NCI-H2081 (cell line): ENCODE data around the gene UBE2L3.
"Not testable (repeated sequence)": the region's sequence is repeated elsewhere in the genome, so short reads cannot be mapped to it uniquely, and the experiment has no call there.

Experiments
- DNase-seq, 2 experiments: peaks; one replicate each; lab custom pipeline; 2025; lab: John Stamatoyannopoulos, UW

Gene UBE2L3

DNA sequence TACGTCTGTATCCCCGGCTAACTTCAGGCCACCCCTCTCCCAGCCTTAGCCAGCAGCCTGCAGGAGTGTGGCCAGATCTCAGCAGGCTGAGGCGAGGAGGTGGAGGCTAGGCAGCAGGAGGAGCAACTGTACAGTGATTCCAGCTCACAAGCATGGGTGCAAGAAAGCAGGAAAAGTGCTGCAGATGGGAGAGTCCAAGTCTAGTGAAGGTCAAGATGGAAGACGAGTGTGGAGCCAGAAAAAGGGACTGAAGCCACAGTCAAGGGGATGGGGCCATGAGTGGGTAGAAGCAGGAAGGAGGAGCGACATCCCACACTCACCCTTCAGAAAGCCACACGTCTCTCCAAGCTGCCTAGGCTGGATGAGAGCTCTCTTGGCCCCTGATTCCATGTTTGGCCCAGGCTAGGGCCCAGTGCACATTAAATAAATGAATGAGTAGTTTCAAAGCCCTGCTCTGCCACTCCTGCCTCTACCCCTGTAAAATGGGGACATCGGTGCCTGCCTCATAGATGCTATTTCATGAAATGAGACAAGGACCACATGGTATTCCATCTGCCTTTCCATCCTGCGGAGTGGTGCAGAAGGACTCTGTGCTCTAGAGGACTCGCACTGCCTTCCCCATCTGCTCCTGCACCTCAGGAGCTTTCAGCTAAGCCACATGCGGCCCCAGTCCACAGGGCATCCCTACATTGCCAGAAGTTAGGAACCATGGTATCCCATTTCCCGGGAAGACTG, 59.4 kb downstream of the UBE2L3 start:
- DNase-seq, result no peak

DNA sequence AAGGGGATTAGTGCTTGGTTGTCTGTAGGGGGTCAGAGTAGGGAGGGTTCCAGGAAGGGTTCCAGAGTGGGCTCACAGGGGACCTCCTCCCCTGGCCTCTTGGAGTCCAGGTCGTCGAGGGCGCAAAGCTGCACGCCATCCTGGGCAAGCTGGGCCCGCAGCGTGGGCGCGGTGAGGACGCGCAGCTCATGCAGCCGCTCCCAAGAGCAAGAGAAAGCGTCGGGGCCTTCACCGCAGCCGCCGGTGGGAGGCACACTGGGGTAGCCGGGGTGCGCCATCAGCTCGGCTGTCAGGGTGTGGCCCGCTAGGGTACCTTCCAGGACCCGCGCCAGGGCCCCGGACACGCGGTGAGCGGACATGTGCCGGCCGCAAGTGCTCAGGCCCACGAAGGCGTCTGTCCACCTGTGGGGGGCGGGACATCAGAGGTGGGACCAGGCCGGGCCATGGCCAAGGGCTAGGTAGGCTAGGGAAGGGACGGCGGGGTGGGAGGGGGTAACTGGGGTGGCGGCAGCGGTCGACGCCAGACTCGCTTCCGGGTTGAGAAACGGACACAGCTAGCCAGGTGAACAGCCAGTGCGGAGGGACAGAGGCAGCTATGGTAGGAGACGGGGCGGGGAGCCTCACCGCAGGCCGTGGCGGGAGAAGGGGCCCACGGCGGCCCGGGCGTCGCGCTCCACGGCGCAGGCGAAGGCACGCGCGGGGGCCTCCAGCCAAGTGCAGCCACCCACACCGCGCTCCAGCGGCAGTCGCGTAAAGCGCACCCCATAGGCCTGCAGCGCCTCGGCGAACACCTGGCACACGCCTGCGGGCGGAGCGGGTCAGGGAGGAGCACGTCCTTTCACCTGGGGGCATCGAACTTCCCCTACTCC, 61.1 kb downstream of the UBE2L3 start:
- no peak for DNase-seq

GRCh38 chr22:21629255-21630149, 62.0 kb downstream of the UBE2L3 start, which contains the start of gene YDJC:
Gene YDJC, minus strand, starts transcription at chr22:21630022. Its CDS starts 8 bp downstream, at chr22:21630014.
- DNase-seq, result peak; percentile 87 to 93

GRCh38 chr22:21631025-21631424, 63.5 kb downstream of the UBE2L3 start:
- DNase-seq, result no peak

DNA sequence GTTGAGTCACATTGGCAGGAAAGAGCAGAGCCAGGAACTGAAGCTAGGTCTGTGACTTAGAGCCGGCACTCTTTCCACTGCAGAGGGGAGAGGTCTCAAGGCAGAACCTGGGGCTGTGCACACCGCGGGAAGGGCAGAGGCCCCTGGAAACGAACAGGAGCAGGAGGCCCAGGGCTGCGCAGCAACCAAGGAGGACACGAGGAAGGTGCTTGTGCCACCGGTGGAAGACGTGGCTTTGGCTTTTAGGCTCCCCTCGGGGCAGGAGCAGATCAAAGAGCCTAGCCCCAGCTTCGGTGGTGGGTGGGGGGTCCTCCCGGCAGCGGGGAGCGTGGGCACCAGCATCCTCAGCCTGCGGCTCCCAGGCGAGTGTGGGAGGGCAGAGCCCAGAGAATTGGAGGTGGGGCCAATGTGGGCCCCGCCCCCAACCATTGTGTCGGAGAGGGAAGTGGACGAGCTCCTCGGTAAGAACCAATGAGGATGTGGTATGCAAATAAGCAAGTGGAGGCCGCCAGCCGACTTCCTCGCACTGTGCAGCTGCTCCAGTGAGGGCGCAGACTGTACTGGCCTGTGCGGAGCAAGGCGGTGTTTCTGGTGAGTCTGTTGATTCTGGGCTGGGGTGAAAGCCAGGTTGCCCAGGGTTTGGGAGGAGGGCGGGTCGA, 64.9 kb downstream of the UBE2L3 start, which contains the start of gene CCDC116:
Gene CCDC116 (plus strand): TSS at position 524 of the 659 bp plus-strand sequence. CDS start 422 bp downstream, outside the sequence.
- DNase-seq, result no peak

GRCh38 chr22:21632931-21633330, 65.4 kb downstream of the UBE2L3 start:
- no peak for DNase-seq

DNA sequence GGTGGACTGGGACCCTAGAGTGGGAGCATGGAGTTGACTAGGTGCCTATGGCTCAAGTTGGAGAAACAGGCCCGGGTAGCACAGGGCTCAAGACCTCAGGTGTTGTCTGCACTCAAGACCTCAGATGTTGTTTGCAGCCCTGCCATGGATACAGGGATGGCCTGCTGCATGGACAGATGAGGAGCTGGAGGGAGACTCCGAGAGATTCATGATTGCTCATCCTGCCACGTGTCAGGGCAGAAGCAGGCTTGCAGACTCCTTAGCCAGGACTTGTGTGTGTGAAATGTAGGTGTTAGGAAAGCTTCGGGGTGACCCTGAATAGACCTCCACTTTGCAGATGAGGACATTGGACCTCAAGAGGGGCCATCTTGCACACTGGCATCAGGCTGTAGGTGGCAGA, 66.0 kb downstream of the UBE2L3 start:
- no peak for DNase-seq

GRCh38 chr22:21634081-21634480, 66.6 kb downstream of the UBE2L3 start:
- no peak for DNase-seq

- DNase-seq, result no peak
These were observed 67.3 kb downstream of the UBE2L3 start for GRCh38 chr22:21634844-21635243.

- DNase-seq, result no peak
These were observed 68.4 kb downstream of the UBE2L3 start for GRCh38 chr22:21635771-21636510.

DNA sequence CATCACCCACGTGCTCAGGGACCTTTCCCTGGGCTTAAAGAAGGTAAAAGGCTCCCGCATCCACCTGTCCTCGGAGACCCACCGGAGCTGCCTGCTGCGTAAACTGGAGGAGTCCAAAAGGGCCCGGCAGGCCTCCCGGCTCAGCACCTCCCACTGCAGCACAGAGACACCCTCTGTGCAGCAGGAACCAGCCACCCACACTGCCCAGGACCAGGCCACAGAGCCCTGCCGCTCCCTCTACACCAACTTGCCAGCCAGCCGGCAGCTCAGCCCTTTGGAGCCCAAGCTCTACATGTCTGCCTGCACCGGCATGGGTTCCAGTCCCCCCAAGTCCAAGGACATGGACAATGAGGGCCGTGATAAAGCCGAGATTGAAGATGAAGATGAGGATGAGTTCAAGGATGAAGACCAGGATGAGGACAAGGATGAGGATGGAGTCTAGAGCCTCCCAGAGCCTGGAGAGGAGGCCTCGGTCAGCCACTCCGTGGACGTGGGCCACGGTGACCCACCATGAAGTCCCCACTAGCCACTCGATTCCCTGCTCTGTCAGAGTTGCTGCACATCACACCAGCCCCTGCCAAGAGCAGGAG, 69.2 kb downstream of the UBE2L3 start:
- DNase-seq, result no peak

DNA sequence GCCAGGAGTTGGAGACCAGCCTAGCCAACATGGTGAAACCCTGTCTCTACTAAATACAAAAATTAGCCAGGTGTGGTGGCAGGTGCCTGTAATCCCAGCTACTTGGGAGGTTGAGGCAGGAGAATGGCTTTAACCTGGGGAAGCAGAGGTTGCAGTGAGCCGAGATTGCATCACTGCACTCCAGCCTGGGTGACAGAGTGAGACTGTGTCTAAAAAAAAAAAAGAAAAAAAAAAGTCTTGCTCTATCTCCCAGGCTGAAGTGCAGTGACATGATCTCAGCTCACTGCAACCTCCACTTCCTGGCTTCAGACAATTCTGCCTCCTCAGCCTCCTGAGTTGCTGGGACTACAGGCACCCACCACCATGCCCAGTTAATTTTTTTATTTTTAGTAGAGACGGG, 69.9 kb downstream of the UBE2L3 start:
- not testable (repeated sequence) for DNase-seq

DNA sequence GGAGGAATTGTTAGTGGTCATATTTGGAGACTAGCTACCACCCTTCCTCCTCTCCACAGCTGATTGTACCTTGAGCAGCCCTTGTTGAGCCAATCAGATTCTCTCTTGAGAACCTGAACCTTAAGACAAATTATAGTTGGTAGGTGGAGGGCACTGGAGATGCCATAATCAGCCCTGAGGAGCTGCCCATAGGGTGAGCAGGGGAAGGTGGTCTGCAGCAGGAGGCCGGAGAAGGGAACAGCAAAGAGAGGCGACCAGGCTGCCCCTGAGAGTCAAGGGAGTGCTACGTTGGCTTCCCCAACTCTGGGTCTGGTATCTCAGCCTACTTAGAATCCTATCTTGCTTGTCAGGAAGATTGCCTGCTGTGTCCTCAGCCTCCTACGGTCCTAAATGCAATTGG, 71.8 kb downstream of the UBE2L3 start:
- DNase-seq, result no peak

DNA sequence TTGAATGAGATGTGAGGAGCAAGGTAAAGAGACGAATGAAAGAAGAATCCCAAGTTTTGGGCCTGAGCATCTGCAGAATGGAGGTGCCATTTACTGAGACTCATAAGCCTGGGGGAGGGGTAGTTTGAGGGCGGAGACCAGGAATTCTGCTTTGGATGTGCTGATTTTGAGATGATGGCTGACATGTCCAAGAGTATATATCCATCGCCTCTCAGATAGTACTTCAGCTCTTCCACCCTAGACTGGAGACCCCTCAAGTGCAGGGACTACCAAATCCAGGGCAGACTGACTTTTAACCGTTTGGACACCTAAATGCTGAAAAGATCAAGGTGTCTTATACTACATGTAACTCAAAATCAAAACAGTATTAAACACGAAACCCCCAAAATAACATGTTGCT, 73.3 kb downstream of the UBE2L3 start:
- no peak for DNase-seq

GRCh38 chr22:21641417-21641788, 73.9 kb downstream of the UBE2L3 start:
- DNase-seq, result no peak

DNA sequence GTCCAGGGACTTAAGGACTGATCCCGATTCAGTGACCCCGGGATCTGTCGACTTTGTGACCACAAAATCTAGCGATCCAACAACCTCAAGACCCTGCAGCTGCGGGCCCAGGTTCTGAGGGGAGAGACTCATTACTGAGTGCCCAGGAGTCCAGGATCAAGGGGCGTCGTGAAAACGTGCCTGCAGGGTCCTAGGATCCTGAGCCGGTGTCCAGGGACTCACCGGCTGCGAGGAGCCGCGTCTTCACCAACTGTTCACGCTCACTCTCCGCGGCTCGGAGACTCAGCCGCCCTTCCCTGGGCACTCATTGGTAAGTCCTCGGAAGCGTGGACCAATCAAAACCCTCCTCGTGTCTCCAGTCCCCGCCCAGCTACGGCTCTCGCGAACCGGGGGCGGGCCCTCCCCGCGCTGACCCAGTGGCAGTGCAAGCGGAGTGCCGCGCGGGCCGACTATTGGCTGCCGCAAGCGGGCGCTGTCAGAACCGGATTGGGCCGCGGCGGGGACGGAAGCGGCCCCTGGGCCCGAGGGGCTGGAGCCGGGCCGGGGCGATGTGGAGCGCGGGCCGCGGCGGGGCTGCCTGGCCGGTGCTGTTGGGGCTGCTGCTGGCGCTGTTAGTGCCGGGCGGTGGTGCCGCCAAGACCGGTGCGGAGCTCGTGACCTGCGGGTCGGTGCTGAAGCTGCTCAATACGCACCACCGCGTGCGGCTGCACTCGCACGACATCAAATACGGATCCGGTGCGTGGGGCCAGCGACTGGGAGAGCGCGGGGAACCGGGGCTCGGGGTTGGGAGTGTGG, 74.5 kb downstream of the UBE2L3 start, which contains the start of gene SDF2L1:
Gene SDF2L1 (plus strand): TSS at position 514 of the 795 bp plus-strand sequence. CDS start 35 bp downstream, at position 549.
- DNase-seq, result peak; percentile 92 to 96

DNA sequence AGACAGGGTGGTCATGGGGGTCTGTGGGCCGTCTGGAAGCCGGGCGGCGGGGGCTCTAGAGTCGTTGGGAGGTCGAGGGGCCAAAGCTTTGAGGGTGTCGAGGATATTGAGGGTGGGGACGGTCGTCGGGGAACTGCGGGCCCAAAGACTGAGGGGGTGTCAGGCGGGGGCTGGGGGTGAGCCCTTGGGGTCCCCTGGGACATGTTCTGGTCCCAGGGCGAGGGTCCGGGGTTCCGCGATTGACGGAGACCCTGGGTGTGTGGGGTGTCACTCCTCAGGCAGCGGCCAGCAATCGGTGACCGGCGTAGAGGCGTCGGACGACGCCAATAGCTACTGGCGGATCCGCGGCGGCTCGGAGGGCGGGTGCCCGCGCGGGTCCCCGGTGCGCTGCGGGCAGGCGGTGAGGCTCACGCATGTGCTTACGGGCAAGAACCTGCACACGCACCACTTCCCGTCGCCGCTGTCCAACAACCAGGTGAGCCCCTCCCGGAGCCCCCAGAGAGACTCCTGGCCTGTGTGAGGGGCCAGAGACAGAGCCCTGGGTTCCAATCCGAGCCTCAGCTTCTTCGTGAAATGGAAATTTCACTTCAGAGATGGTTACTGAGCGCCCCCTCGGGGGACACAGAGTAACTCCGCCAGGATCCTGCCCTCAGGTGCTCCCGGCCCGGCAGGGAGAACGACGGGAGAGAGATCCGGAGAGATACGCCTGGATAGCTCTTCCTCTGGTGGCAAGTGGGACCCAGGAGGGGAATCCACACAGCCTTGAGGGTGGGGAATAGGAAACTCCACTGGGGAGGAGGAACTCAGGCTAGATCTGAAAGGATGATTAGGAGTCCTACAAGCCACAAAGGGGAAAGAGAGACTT, 75.3 kb downstream of the UBE2L3 start:
- DNase-seq, result peak; percentile 63 to 75
